Endothelial cell (in vitro differentiated cells): ENCODE results near the gene FYTTD1. TPM values are rescaled to one million over a fixed set of nuclear protein-coding genes. Genes with fewer than 3 reads are reported as not detected.

Source experiments
- DNase-seq: peaks from one replicate; pipeline ENCODE4 v3.0.0; 2021; ENCODE audit warnings: low spot score
- H3K27ac Mint-ChIP-seq: one replicate; pipeline ENCODE4 v1.8.0; 2021; ENCODE audit warnings: mixed read lengths, inconsistent platforms; ENCODE audit not compliant: unreplicated experiment
- H3K27me3 Mint-ChIP-seq: one replicate; pipeline ENCODE4 v1.8.0; 2021; ENCODE audit warnings: mild to moderate bottlenecking, moderate library complexity, mixed read lengths, inconsistent platforms; ENCODE audit not compliant: unreplicated experiment
- H3K36me3 Mint-ChIP-seq: one replicate; pipeline ENCODE4 v1.8.0; 2021; ENCODE audit warnings: mild to moderate bottlenecking, low read depth, mixed read lengths, inconsistent platforms; ENCODE audit not compliant: unreplicated experiment
- H3K4me1 Mint-ChIP-seq: one replicate; pipeline ENCODE4 v1.8.0; 2021; ENCODE audit warnings: mild to moderate bottlenecking, mixed read lengths, inconsistent platforms; ENCODE audit not compliant: unreplicated experiment
- H3K4me3 Mint-ChIP-seq: one replicate; pipeline ENCODE4 v1.8.0; 2021; ENCODE audit warnings: mild to moderate bottlenecking, mixed read lengths, inconsistent platforms; ENCODE audit not compliant: unreplicated experiment
- H3K9me3 Mint-ChIP-seq: one replicate; pipeline ENCODE4 v1.8.0; 2021; ENCODE audit warnings: mixed read lengths, inconsistent platforms; ENCODE audit not compliant: unreplicated experiment
- total RNA-seq: library from RNA; stranded (reverse); fragmentation: NEBNext Ultra II Directional; extraction: Animal tissue kit (Norgen Biotek cat#: 25700); gene quantifications from one replicate; pipeline ENCODE4 v1.2.1, GENCODE V29; 2021; ENCODE audit not compliant: unreplicated experiment
- TF ChIP-seq, protein P1 (sequence below): fragments of 200-600 bp; sonication (generic); IDR thresholded peaks from one replicate; pipeline ENCODE4 v1.5.0; 2021; ENCODE audit warnings: antibody characterized with exemption; ENCODE audit not compliant: unreplicated experiment

FYTTD1 gene
- total RNA-seq, 1 donor from 2014 or later = 65.3 TPM

DNA sequence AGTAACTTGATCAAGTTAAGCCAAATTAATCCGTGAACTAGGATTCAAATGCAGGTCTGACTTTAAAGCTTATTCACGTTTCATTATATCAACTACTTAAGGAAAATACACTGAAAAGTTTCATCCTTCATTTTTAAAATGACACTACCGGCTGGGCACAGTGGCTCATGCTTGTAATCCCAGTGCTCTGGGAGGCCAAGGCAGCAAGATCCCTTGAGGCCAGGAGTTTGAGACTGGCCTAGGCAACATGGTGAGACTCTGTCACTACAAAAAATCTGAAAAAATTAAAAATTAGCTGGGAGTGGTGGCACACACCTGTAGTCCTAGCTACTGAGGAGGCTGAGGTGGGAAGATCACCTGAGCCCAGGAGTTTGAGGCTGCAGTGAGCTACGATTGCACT, 16.6 kb upstream of the FYTTD1 start:
- Mint-ChIP-seq H3K36me3 (peaks cover 25% of the 10 kb centered on the region), H3K4me1 (peaks cover 37% of the 10 kb centered on the region), H3K27ac (no peak overlapping the region), H3K4me3 (no peak overlapping the region), H3K27me3 (peaks cover 5% of the 10 kb centered on the region), H3K9me3 (no peaks in the 10 kb centered on the region)
- TF ChIP-seq, protein P1, sequence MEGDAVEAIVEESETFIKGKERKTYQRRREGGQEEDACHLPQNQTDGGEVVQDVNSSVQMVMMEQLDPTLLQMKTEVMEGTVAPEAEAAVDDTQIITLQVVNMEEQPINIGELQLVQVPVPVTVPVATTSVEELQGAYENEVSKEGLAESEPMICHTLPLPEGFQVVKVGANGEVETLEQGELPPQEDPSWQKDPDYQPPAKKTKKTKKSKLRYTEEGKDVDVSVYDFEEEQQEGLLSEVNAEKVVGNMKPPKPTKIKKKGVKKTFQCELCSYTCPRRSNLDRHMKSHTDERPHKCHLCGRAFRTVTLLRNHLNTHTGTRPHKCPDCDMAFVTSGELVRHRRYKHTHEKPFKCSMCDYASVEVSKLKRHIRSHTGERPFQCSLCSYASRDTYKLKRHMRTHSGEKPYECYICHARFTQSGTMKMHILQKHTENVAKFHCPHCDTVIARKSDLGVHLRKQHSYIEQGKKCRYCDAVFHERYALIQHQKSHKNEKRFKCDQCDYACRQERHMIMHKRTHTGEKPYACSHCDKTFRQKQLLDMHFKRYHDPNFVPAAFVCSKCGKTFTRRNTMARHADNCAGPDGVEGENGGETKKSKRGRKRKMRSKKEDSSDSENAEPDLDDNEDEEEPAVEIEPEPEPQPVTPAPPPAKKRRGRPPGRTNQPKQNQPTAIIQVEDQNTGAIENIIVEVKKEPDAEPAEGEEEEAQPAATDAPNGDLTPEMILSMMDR = no peak
- DNase-seq = no peak

DNA sequence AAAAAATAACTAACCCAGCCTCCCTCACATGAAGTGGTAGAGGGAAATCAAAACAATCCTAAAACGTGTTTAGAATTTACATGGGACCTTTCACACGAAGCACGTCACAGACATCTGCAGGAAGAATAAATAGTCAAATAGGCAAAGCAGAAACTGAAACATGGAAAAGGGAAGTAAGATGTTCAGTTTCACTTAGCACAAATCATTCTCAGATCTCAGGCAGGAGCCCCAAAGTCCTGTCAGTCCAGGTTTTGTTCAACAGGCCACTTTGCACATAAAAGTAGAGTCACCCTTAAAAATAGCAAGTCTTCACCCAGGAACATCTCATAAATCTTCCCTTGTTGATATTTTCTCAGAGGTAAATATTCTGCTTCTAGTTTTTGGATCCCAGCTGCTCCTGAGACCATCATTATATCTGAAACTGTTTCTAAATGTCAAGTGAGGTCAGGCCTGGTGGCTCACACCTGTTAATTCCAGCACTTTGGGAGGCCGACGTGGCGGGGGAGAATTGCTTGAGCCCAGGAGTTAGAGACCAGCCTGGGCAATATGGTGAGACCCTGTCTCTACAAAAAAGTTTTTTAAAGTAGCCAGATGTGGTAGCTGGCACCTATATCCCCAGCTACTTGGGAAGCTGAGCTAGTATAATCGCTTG, 14.9 kb upstream of the FYTTD1 start:
- Mint-ChIP-seq H3K27ac (no peak overlapping the region), H3K4me3 (peak overlapping the region; percentile 77), H3K9me3 (no peaks in the 10 kb centered on the region)

DNA sequence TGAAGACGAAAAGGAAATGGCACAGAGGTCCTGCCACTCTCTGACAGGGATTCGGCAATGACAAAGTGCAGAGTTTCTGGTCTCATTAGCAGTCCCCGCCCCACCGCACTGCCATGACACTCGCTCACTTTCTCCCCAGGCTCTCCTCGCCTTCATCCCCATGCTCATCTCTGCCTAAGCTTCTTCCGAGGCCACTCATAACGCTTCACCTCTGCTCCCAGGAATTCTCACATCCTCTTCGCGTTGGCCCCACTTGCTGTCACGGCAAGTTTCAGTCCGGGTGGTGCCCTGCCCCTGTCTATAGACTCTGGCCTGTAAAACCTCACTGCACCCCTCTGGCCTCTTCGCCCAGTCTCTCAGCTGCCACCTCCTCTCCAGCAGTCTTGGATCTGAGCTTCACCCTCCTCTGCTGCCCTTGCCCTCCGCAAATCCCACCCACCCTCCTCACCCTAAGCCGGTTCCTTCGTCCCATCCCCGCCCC, 13.6 kb upstream of the FYTTD1 start:
- Mint-ChIP-seq H3K4me3 (peak overlapping the region; percentile 97), H3K4me1 (peaks cover 29% of the 10 kb centered on the region), H3K9me3 (no peaks in the 10 kb centered on the region), H3K36me3 (peaks cover 11% of the 10 kb centered on the region), H3K27ac (peak overlapping the region; percentile 84), H3K27me3 (peaks cover 6% of the 10 kb centered on the region)
- peak; percentile 13 for DNase-seq
- TF ChIP-seq, protein P1 = no peak

More for the DNA sequence above, 14.9 kb upstream of the FYTTD1 start:
- Mint-ChIP-seq H3K27me3 (peaks cover 5% of the 10 kb centered on the region), H3K4me1 (peaks cover 37% of the 10 kb centered on the region), H3K36me3 (peaks cover 17% of the 10 kb centered on the region)
- no peak for DNase-seq
- TF ChIP-seq, protein P1 = no peak

DNA sequence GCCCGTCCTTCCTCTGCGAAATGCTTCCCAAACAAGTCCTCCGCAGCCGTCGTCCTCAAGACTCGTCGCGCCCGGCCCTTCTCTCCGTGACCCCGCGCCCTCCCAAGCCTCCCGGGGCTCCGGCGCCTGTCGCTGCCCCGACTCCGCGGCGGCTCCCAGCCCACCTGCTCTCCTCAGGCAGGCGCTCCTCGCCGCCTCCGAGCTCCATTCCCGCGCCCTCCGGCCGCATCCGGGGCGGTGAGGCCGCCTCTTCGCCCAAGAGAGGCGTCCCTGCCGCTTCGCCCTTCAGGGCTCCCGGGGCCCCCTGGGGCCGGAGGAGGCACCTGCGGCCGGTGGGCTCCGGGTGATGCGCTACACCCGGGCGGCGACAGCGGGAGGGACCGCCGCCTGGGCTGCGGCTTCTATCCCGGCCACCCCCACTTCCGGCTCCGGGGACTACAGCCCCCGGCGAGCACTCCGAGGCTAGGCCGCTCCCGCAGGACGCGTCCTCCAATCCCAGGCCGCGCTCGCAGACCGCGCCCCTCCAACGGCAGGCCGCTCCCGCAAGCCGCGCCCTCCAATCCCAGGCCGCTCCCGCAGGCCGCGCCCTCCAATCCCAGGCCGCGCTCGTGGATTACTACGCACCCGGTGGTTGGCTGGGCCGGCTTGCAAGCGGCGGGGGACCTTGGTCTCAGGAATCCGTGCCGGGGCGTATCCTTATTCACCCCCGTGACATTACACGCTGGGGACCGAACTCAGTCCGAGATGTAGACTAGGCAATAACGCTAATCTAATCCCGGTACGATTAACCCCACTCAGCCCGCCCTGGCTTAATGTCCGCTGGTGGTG, 13.0 kb upstream of the FYTTD1 start, which contains the start of gene RUBCN:
Gene RUBCN, minus strand, starts transcription at position 414 of the 828 bp plus-strand sequence. Its CDS starts 185 bp downstream, at position 229.
- Mint-ChIP-seq H3K27ac (peak within 1 kb of the TSS; percentile 84), H3K9me3 (no peaks in the 10 kb centered on the region), H3K4me1 (peaks cover 26% of the 10 kb centered on the region), H3K27me3 (peaks cover 6% of the 10 kb centered on the region), H3K36me3 (peaks cover 10% of the 10 kb centered on the region), H3K4me3 (peak within 1 kb of the TSS; percentile 97)
- TF ChIP-seq, protein P1 = no peak
- peak; percentile 95 for DNase-seq
